H1 (cell line): ENCODE data around the gene TXNIP. TPM values are rescaled to one million over a fixed set of nuclear protein-coding genes. Genes with fewer than 3 reads are reported as not detected.

Experiments
- CTCF ChIA-PET: fragments of 300-600 bp; sonication (Branson Sonifier 250); formaldehyde crosslinking; loops from one replicate; lab custom pipeline; 2021; ENCODE audit not compliant: partially characterized antibody; lab: Charles Lee
- POLR2A ChIA-PET: fragments of 300-600 bp; sonication (Branson Sonifier 250); formaldehyde crosslinking; loops from one replicate; lab custom pipeline; 2021; ENCODE audit warnings: inconsistent platforms; ENCODE audit not compliant: partially characterized antibody; lab: Charles Lee
- DNase-seq, 2 experiments: peaks; one replicate each; pipeline versions ENCODE4 v3.0.0 to v3.0.0-alpha.2; 2010 to 2022; ENCODE audit warnings: low spot score in 2 of 2, low read depth in 1 of 2, mixed read lengths in 1 of 2
- FAIRE-seq: peaks from 2 replicates; lab custom pipeline; 2011; peaks lifted over from hg19 to GRCh38; lab: Jason Lieb, UNC
- H2AFZ ChIP-seq: 2 replicates; pipeline ENCODE4 v1.8.1; 2012; ENCODE audit warnings: low read length, inconsistent platforms
- H2AK5ac ChIP-seq: 2 replicates; pipeline ENCODE4 v1.6.1; 2013; ENCODE audit warnings: low read depth, low read length
- H2BK120ac ChIP-seq: replicated peaks from 2 replicates; pipeline ENCODE3; 2013; ENCODE audit warnings: low read depth, low read length, inconsistent platforms
- H2BK12ac ChIP-seq: 2 replicates; pipeline ENCODE4 v1.6.1; 2013; ENCODE audit warnings: low read depth, low read length
- H2BK15ac ChIP-seq: 2 replicates; pipeline ENCODE4 v1.6.1; 2013; ENCODE audit warnings: low read length
- H2BK20ac ChIP-seq: 2 replicates; pipeline ENCODE4 v1.6.1; 2013; ENCODE audit warnings: low read length
- H2BK5ac ChIP-seq: 2 replicates; pipeline ENCODE4 v1.6.1; 2013; ENCODE audit warnings: low read depth, low read length
- H3K14ac ChIP-seq: 2 replicates; pipeline ENCODE4 v1.6.1; 2013; ENCODE audit warnings: inconsistent platforms; ENCODE audit not compliant: insufficient read length
- H3K18ac ChIP-seq: 2 replicates; pipeline ENCODE4 v1.6.1; 2013; ENCODE audit warnings: low read length; ENCODE audit errors: extremely low read depth
- H3K23ac ChIP-seq: 2 replicates; pipeline ENCODE4 v1.6.1; 2013; ENCODE audit warnings: inconsistent platforms; ENCODE audit not compliant: insufficient read length
- H3K23me2 ChIP-seq: 2 replicates; pipeline ENCODE4 v1.6.1; 2013; ENCODE audit warnings: low read depth, low read length
- H3K27ac ChIP-seq: 2 replicates; pipeline ENCODE4 v1.6.1; 2011; ENCODE audit warnings: low read depth, low read length, inconsistent platforms
- H3K27me3 ChIP-seq, 4 experiments: replicated peaks in 1 of 4; 1 replicate in 1 of 4; 2 replicates in 3 of 4; pipeline versions ENCODE4 v1.6.1 to v1.8.1; 2011 to 2013; ENCODE audit warnings: low read length in 3 of 4, mild to moderate bottlenecking in 3 of 4, inconsistent platforms in 2 of 4, mixed read lengths in 2 of 4, moderate library complexity in 1 of 4; ENCODE audit not compliant: control insufficient read depth in 3 of 4, insufficient read depth in 3 of 4; ENCODE audit errors: extremely low read depth in 1 of 4
- H3K36me3 ChIP-seq, 4 experiments: 2 replicates each; pipeline versions ENCODE4 v1.6.1 to v1.8.1; 2011 to 2013; ENCODE audit warnings: mild to moderate bottlenecking in 4 of 4, low read length in 3 of 4, moderate library complexity in 2 of 4, control low read depth in 1 of 4, inconsistent platforms in 1 of 4; ENCODE audit not compliant: insufficient read depth in 4 of 4, control insufficient read depth in 2 of 4
- H3K4ac ChIP-seq: replicated peaks from 2 replicates; pipeline ENCODE3; 2013; ENCODE audit warnings: low read length, low read depth, mixed read lengths, inconsistent platforms; ENCODE audit not compliant: insufficient read length
- H3K4me1 ChIP-seq, 4 experiments: replicated peaks in 1 of 4; 1 replicate in 1 of 4; 2 replicates in 3 of 4; pipeline versions ENCODE4 v1.6.1 to v1.8.1; 2011 to 2013; ENCODE audit warnings: low read length in 3 of 4, inconsistent platforms in 2 of 4, mixed read lengths in 1 of 4; ENCODE audit not compliant: insufficient read depth in 4 of 4, control insufficient read depth in 3 of 4
- H3K4me2 ChIP-seq, 2 experiments: 2 replicates each; pipeline versions ENCODE4 v1.6.1 to v1.8.1; 2011 to 2013; ENCODE audit warnings: low read depth in 2 of 2, low read length in 2 of 2, control low read depth in 1 of 2, inconsistent platforms in 1 of 2, mild to moderate bottlenecking in 1 of 2; ENCODE audit not compliant: insufficient read depth in 1 of 2
- H3K4me3 ChIP-seq, 4 experiments: fragments of 200-600, 300-600 bp in 1 of 4; sonication (generic), shearing (Covaris generic), sonication (Bioruptor Twin) in 1 of 4; 2 replicates each; pipeline versions ENCODE4 v1.5.1 to v1.8.1; 2011 to 2016; ENCODE audit warnings: low read length in 4 of 4, low read depth in 3 of 4, control low read depth in 2 of 4, inconsistent platforms in 2 of 4, mild to moderate bottlenecking in 2 of 4, mixed read lengths in 1 of 4, moderate library complexity in 1 of 4; ENCODE audit not compliant: insufficient read depth in 2 of 4; ENCODE audit errors: extremely low read depth in 1 of 4
- H3K56ac ChIP-seq: replicated peaks from 2 replicates; pipeline ENCODE3; 2013; ENCODE audit warnings: low read depth, mild to moderate bottlenecking, mixed read lengths, low read length, inconsistent platforms; ENCODE audit not compliant: insufficient read length
- H3K79me1 ChIP-seq: 2 replicates; pipeline ENCODE4 v1.6.1; 2013; ENCODE audit warnings: low read depth, low read length, control low read depth
- H3K79me2 ChIP-seq, 2 experiments: 2 replicates each; pipeline versions ENCODE4 v1.6.1 to v1.8.1; 2012 to 2013; ENCODE audit warnings: low read length in 2 of 2, mild to moderate bottlenecking in 2 of 2, inconsistent platforms in 1 of 2; ENCODE audit not compliant: insufficient read depth in 2 of 2, control insufficient read depth in 1 of 2
- H3K9ac ChIP-seq, 4 experiments: replicated peaks in 1 of 4; 1 replicate in 1 of 4; 2 replicates in 3 of 4; pipeline versions ENCODE4 v1.6.1 to v1.8.1; 2011 to 2013; ENCODE audit warnings: low read depth in 3 of 4, low read length in 3 of 4, control low read depth in 2 of 4, mild to moderate bottlenecking in 2 of 4, moderate library complexity in 2 of 4, inconsistent platforms in 1 of 4; ENCODE audit errors: extremely low read depth in 1 of 4
- H3K9me3 ChIP-seq, 2 experiments: 2 replicates each; pipeline versions ENCODE4 v1.6.1 to v1.8.1; 2012 to 2013; ENCODE audit warnings: mild to moderate bottlenecking in 2 of 2, moderate library complexity in 2 of 2, control low read depth in 1 of 2, inconsistent platforms in 1 of 2, low read depth in 1 of 2, low read length in 1 of 2, mixed read lengths in 1 of 2; ENCODE audit not compliant: insufficient read depth in 2 of 2
- H4K20me1 ChIP-seq, 2 experiments: replicated peaks in 1 of 2; 2 replicates each; pipeline versions ENCODE3 to v1.8.1; 2011 to 2013; ENCODE audit warnings: inconsistent platforms in 2 of 2, low read length in 2 of 2, mild to moderate bottlenecking in 1 of 2; ENCODE audit not compliant: insufficient read depth in 2 of 2, control insufficient read depth in 1 of 2
- H4K5ac ChIP-seq: 2 replicates; pipeline ENCODE4 v1.6.1; 2013; ENCODE audit warnings: low read length, low read depth, mixed read lengths, inconsistent platforms; ENCODE audit not compliant: insufficient read length
- H4K8ac ChIP-seq: 2 replicates; pipeline ENCODE4 v1.8.0; 2013; ENCODE audit warnings: mild to moderate bottlenecking, moderate library complexity, low read length, inconsistent platforms; ENCODE audit not compliant: insufficient read depth; ENCODE audit errors: extremely low read depth
- H4K91ac ChIP-seq: replicated peaks from 2 replicates; pipeline ENCODE3; 2013; ENCODE audit warnings: low read length, mixed read lengths, inconsistent platforms; ENCODE audit not compliant: insufficient read length
- GTF2F1 ChIP-seq: IDR thresholded peaks from 2 replicates; pipeline ENCODE4 v1.6.1; 2012; ENCODE audit warnings: low read depth, low read length, improper control_type of control experiment, borderline replicate concordance
- RNF2 ChIP-seq: fragments of 200-900, 300-1000 bp; sonication (generic); IDR thresholded peaks from 2 replicates; pipeline ENCODE4 v1.7.1; 2016; ENCODE audit warnings: borderline replicate concordance, low read depth, mild to moderate bottlenecking, antibody characterized with exemption, low read length; ENCODE audit not compliant: poor library complexity, severe bottlenecking; ENCODE audit errors: missing control alignments
- TBP ChIP-seq: IDR thresholded peaks from 2 replicates; pipeline ENCODE4 v1.6.1; 2011; ENCODE audit warnings: low read depth, low read length, improper control_type of control experiment
- ZNF274 ChIP-seq: IDR thresholded peaks from 2 replicates; pipeline ENCODE4 v1.7.0; 2012; ENCODE audit warnings: low read length, borderline replicate concordance; ENCODE audit errors: extremely low read depth
- WGBS, 2 experiments: shearing (Covaris generic) in 1 of 2; methylation state at CpG; one replicate each; pipeline versions ENCODE4 v1.1.6 to v1.1.7; 2013 to 2015; ENCODE audit warnings: low lambda C conversion rate in 2 of 2, mixed read lengths in 2 of 2, inconsistent platforms in 1 of 2, low coverage in 1 of 2, missing lambda C conversion rate in 1 of 2; ENCODE audit not compliant: insufficient replicate concordance in 2 of 2, insufficient coverage in 1 of 2, insufficient read length in 1 of 2; ENCODE audit errors: extremely low coverage in 1 of 2, missing lambda C conversion rate in 1 of 2; 5-methylcytosine and 5-hydroxymethylcytosine counted together
- polyA plus RNA-seq, 7 experiments: library from polyadenylated mRNA; depleted of rRNA in 3 of 7; stranded (reverse) in 5 of 7; unstranded in 2 of 7; fragments of >200 nt in 5 of 7; fragments of 200-250 nt in 2 of 7; gene quantifications; 1 replicate in 5 of 7; 2 replicates in 1 of 7; 4 replicates in 1 of 7; pipeline versions ENCODE4 v1.2.1 to v1.2.3, GENCODE V29; 2011 to 2013; ENCODE audit warnings: missing spikeins in 2 of 7, mixed read lengths in 2 of 7
- total RNA-seq: library from RNA; stranded (reverse); fragmentation: NEBNext Ultra II Directional; extraction: Animal tissue kit (Norgen Biotek cat#: 25700); gene quantifications from 2 replicates; pipeline ENCODE4 v1.2.1, GENCODE V29; 2021

TXNIP gene
- total and polyA plus RNA-seq, 2 of the 8 experiments (the other 6 are each of a cell fraction or from before 2014, with no cell fraction given) = 12.3 to 56.8 TPM

- Histone ChIP-seq H4K5ac (no peak overlapping the region), H2AK5ac (no peak overlapping the region), H3K56ac (no peak overlapping the region), H2BK120ac (no peak overlapping the region), H3K4ac (no peak overlapping the region), H3K23ac (no peak overlapping the region), H3K27me3 (no peaks in the 10 kb centered on the region), H3K4me1 (peaks cover 0 to 8% (median 2%) of the 10 kb centered on the region in 4 experiments; a peak in 4 of 7 replicates), H3K9ac (no peak overlapping the region), H3K14ac (no peak overlapping the region), H3K4me3 (no peak overlapping the region), H2BK20ac (no peak overlapping the region), H3K36me3 (no peaks in the 10 kb centered on the region), H2BK12ac (no peak overlapping the region), H4K91ac (no peak overlapping the region), H2AFZ (no peak overlapping the region), H3K9me3 (no peaks in the 10 kb centered on the region), H4K20me1 (no peaks in the 10 kb centered on the region), H2BK15ac (no peak overlapping the region), H3K4me2 (no peak overlapping the region), H3K23me2 (no peaks in the 10 kb centered on the region), H3K18ac (no peak overlapping the region), H3K79me1 (no peaks in the 10 kb centered on the region), H3K79me2 (no peaks in the 10 kb centered on the region), H2BK5ac (no peak overlapping the region), H4K8ac (no peak overlapping the region), H3K27ac (no peak overlapping the region)
- POLR2A ChIA-PET = interaction anchor here (0.7 to 1.3 kb wide), 3 partner anchors 8 to 30 kb away, joined by 3 to 5 read pairs (median 3); no protein-coding TSS in a partner anchor
- DNase-seq (no peak), FAIRE-seq (no peak)
- CTCF ChIA-PET = interaction anchor here (1.0 to 1.7 kb wide), 4 partner anchors 9 to 30 kb away, joined by 3 to 5 read pairs (median 3); partner anchors contain the start of gene RBM8A
- TF ChIP-seq TBP (no peak), RNF2 (no peak), GTF2F1 (no peak), ZNF274 (no peak)
- 86% methylated on average over 4 of the region's 4 CpGs; no CpG with 5 or more reads in 1 of the 2 experiments for WGBS, 2 experiments
Measured at GRCh38 chr1:145949219-145949618, 47.2 kb downstream of the TXNIP start.
